Fibroblast of upper back skin (primary cell): ENCODE measurements around the gene TRIM24.
A peak's percentile ranks its signal among the peaks of the same experiment; 100 is the strongest.

Experiments used
- DNase-seq: peaks from one replicate; pipeline ENCODE4 v3.0.0-alpha.2; 2013

TRIM24 gene

DNA sequence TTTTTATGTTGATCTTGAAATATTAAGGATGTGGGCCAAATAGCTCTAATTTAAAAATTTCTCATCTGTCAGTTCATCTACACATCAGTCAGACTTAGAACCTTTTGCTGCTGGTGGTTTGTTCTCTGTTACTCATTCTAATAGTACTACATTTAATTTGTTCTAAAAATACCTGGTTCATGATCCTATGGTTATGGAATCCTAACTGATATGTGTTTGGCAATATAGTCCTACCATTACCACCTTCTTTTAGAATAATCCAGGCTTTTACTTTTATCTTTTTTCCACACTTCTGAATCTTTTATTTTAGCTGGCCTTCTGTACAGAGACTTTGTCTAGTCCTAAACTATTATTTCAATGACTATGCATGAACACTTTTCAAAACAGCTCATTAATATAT, 124.2 kb downstream of the TRIM24 start:
- no peak for DNase-seq

DNA sequence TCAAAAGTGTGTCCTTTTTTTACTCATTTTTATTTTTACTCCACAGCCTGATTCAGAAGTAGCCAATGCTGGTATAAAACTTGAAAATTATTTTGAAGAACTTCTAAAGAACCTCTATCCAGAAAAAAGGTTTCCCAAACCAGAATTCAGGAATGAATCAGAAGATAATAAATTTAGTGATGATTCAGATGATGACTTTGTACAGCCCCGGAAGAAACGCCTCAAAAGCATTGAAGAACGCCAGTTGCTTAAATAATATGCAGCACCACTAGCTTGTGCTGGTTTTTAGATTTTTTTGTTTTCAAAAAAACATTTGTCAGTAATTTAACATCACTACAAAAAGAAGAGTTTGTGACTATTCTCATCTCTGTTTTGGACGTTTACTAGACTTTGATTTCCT, 124.6 kb downstream of the TRIM24 start:
- DNase-seq: peak; percentile 6

DNA sequence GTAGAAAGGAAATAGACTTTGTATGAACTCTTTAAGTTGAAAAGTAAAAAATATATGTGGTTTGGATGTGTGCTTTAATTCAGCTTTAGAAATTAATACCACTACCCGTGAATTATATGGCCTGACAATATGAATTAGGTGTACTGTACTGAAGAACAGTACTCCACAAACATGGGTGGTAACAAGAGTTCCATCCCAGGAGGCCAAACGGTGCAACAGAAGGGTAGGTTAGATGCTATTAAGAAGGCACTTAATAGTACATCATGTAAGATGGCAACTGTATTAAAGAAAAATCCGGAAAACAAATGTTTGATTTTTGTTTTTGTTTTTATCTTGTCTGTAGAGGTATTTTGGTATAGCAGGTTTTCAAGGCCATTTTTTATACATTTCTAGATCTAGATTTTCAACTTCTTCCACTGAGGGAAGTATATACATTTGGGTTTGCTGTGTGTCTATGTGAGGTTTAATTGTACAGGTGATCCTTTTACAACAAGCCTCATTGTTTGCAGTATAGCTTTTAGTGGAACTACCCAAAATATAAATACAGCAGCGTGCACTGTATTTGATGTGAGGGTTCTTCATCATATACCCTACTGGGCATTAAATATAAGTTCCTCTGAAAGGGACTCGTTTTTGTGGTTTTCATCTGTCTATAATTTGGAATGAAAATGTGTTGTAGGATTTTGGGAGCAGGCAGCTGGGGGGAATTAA, 125.4 kb downstream of the TRIM24 start:
- no peak for DNase-seq

DNA sequence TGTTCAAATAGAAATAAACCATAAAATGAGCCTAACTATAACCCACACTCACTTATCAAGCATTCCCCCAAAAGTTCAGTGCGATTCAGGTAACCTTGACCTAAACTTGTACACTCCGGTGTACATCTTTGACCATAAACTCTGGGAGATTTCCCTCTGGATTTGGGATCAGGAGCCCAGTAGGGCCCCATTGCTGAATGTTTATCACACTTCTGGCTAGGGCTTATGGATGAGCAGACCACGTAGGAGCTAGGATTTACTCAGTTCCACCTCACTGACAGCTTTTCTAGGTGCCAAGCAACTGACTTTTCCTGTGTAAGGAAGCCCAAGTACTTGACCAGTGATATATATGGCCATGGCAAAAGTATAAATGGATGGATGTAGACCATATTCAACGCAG, 127.4 kb downstream of the TRIM24 start:
- no peak for DNase-seq

DNA sequence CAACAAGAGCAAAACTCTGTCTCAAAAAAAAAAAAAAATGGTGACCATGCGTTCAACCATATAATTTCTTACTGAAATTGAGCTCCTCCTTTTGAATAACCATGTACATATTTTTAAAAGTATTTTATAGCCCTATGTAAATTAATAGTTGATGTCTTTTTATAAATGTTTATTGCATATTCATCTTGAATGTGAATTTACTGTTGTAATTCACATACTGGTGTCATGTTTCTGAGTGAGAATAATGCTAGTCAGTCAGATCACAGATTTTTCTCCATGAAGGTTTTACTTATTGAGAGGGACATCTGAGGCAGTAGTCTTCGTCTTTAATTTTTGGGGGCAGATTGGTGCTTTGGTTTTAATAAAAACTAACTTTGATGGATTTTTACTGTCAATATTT, 128.9 kb downstream of the TRIM24 start:
- DNase-seq: no peak

DNA sequence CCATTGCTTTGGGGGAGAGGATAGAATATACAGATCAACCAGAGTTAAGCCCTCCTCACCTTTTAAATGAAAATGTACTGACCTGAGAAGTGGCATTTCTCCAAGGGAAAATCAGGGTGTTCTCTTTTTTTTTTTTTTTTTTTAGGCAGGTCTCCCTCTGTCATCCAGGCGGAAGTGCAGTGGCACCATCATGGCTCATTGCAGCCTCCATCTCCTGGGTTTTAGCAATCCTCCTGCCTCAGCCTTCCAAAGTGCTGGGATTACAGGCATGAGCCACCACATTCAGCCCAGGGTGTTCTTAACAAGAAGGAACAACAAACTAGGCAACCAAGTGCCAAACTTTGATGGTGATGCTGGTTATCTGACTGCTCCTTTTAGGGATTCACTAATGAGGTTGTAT, 130.1 kb downstream of the TRIM24 start:
- DNase-seq: no peak

DNA sequence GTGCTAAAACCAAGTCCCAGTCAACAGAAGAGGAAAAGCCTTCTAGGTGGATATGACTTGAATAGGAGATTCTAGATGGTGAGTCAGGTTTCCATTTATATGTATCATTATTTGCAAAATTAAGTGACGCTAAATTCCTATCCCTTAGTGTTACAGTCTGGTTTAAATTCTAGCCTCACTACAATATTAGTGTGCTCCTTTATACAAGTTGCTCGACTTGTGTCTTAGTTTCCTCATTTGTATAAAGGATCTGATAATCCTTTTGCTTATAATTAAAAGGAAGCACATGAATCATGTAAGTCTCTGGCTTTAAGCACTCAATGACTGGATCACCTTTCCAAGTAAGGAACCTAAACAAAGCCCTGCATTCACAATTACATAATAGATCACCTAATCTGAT, 135.4 kb downstream of the TRIM24 start:
- DNase-seq: no peak

DNA sequence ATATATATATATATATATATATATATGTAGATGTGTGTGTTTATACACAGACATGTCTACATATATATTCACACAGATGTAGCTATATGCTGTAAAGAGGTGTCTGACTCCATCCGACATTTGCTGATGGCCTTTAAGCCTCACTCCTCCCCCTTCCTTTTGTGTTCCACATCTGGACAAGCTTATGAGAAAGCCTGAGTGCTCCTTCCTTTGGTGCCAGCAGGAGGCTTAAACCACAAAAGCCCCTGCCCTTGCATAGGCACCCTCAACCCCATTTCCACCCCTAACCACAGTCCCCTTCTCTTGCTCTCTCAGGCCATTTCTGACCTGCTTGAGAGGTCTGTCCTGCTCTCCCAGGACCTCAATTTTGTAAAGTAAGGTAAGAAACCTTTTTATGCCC, 142.4 kb downstream of the TRIM24 start:
- no peak for DNase-seq

DNA sequence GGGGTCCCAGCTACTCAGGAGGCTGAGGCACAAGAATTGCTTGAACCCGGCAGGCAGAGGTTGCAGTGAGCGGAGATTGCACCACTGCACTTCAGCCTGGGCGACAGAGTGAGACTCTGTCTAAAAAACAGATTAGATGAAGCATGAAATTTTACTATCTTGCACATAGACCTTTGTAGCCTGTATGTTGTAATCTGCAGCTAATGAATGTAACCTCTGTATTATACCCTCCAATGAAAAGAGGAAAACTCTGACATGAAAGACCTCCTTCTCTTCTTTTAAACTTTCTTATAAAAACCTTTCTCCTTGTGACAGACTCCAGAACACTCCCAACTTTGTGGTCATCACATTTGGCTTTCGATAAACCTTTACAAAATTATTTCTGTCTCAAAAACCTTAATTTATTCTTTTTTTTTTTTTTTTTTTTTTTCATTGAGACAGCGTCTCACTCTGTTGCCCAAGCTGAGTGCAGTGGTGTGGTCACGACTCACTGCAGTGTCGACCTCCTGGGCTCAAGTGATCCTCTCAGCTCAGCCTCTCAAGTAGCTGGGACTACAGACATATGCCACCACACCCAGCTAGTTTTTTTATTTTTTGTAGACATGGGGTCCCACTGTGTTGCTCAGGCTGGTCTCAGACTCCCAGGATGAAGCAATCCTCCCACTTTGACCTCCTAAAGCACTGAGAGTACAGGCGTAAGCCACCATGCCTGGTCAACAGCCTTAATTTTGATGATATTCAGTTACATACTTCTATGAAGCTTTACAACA, 143.7 kb downstream of the TRIM24 start:
- DNase-seq: no peak

DNA sequence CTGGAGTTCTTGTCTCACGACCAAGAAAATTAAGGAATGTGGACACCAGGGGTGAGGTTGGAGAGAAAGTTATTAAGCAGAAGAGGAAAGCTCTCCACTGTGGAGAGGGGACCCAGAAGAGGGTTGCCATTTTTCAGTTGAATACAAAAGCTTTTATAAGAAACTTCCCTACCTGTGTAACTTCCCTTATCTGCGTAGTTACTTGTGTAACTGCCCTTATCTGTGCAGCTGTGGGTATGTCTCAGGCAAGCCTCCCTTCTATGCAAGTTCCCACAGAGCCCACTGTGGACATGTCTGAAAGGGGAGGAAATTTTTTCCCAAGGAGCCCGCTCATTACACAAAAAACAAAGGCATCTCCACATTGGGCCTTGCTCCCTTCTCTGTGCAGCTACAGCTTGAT, 146.2 kb downstream of the TRIM24 start:
- DNase-seq: no peak

DNA sequence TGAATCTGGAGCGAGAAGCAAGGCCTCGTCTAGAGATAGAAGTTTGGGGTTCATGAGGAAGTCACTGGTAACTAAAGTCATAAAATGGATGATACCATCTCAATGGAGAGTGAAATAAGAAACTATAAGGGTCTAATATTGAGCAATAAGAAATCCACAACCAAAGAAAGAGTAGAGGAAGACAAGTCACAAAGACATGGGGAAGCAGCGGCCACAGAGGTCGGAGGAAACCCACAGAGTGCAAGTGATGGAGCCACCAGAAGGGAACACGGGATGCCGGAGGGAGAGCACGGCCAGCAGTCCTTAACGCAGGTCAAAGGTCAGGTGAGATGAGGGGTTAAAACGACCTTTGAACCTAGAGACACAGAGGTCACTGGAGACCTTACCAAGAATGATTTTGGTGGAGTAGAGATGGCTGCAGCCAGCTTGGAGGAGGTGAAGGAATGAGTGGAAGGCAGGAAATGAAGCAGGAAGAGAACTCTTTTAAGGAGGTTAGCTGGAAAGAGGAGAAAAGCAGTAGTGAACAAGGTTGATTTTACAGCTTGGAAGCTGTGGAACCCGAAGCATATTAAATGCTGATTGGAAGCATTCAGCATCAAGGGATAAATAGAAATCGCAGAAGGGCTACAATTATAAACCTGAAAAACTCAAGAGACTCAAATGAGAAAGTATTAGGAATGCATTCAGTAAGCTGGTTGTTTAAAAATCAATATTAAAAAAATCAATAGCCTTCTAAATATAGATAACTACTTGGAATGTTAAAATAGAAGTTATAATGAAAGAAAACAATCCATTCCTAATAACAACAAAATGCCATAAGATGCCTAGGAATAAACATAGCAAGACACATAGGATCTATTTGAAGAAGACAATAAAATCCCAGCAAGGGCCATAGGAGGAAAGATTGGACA, 147.4 kb downstream of the TRIM24 start:
- DNase-seq: no peak

DNA sequence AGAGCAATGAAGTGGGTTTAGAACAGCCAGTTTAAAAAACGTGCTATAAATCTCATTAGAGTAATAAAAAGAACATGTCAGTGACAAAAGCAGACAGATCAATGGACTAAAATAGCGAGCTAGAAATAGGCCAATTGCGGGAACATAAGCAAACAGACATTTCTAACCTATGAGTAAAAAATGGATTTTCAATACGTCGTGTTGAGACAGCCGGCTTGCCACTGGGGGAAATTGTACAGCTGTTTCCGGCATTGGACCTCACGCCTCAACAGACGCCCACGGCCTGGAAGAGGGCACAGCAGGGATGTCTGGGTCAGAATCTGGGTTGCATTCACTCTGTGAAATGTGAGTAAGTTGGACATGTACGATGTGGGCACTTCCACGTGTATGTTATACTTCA, 148.2 kb downstream of the TRIM24 start:
- DNase-seq: peak; percentile 24

DNA sequence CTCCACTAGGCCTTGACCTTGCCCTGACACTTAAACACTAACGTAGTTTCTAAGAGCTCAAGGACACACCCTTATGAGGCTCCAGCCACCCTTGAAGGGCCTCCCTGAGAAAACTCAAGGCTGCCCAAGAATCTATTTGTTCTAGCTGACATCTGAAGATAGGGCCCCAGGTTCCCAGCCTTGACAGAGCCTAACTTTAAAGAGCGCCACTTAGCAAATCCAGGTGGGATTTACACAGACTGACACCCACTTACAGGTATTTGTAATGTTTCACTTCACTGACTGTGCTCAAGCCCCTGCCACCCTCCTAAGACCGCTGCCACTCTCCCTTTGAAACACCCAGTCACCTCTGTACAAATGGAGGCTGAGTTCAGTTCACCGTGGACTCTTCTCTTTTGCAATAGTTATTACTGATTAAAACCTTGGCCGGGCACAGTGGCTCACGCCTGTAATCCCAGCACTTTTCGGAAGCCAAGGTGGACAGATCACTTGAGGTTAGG, 150.7 kb downstream of the TRIM24 start:
- DNase-seq: no peak

DNA sequence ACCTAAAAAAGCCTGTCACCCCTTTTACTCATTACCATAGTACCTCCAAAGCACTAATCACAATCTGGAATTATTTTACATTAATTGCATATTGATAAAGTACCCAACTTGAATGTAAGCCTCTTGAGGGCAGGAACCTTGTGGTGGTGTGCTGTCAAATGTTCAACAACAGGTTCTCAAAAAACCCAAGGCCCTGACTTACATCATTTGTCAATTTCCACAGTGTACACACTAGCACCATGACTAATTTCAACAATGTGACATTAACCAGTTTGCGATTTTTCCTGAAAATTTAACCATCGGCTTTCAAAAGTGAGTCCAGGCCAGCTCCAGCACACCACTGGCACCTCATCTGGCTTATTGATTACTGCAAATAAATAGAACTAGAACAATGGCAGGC, 153.6 kb downstream of the TRIM24 start:
- no peak for DNase-seq

DNA sequence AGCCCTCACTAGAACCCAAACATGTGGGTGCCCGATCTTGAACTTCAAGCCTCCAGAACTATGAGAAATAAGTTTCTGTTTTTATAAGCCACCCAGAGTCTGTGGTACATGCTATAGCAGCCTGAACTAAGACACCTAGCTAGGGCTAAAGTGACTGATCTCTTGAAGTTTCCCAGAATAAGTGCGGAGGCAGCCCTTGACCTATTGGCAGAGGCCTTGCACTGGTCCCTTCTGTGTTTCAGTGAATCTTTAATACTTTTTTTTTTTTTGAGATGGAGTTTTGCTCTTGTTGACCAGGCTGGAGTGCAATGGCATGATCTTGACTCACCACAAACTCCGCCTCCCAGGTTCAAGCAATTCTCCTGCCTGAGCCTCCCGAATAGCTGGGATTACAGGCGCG, 156.0 kb downstream of the TRIM24 start:
- no peak for DNase-seq

DNA sequence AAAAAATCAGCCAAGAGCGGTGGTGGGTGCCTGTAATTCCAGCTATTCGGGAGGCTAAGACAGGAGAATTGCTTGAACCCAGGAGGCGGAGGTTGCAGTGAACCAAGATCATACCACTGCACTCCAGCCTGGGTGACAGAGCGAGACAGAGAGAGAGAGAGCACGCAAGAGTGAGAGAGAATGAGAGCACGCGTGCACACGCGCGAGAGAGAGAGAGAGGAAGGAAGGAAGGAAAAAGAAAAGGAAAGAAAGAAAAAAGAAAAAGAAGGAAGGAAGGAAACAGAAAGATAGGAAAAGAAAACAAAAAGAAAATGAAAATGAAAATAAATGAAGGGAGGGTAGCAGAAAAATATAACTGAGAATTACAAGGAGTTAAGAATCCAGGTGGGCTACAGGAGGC, 158.4 kb downstream of the TRIM24 start:
- DNase-seq: no peak

DNA sequence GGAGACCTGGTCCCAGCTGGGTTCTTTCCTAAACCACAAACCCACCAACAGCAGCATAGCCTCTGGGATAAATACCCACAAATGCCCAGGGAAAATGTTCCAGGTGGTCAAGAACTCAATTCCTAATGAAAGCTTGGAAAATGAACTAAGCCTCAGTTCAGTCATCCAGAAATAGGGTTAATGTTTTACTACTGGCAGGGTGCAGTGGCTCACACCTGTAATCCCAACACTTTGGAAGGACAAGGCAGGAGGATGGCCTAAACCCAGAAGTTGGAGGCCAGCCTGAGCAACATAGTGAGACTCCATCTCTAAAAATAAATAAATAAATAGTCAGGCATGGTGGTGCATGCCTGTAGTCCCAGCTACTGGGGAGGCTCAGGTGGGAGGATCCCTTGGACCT, 158.9 kb downstream of the TRIM24 start:
- no peak for DNase-seq

DNA sequence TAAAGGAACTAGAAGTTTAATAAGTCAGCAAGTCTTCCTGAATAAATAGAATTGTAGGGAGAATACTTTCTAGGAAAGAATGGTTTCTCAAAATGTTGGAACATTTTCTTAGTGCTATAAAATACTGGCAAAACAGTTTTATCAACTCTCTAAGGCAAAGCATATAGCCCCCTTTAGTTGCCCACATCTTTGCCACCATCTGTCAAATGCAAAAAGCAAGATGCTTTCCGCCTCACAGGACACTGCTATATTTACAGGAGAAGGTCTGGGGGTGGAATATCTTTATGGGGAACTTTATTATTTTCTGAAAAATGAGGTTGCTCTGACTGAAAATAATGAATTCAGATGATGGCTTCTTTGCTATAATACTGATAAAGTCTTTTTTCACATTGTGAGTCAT, 162.8 kb downstream of the TRIM24 start:
- DNase-seq: no peak

DNA sequence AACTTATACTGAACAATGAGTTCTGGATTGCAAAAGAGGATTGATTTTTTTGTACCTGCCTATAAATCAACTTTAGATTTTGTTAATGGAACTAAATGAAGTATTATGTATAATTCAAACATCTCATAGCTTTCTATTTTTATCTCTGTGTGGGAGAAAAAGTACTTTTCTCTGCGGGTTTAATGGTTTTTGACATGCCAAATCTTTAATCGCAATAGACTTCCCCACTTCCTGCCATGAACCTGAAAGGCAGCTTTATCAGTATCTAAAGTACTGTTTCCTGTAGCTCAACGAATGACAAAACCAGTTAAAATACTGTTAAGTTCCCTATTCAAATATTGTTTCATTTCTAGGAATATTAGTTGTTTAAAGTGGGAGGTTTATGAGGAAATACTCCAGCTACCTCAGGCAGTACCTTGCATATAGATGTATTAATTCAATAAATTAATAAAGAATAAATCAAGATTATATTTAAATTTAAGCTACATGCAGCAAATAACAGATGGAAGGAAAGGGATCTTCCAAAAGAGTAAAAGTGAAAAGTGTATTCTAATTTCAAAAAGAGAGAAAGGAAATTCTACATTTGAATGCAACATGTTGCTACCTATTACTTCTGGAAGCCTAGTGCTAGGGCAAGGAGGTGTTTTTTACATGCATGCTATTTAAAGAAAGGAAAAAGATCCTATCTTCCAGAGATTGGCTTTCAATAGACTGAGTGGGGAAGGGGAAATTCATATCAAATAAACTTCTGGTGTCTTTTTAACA, 165.2 kb downstream of the TRIM24 start:
- no peak for DNase-seq

DNA sequence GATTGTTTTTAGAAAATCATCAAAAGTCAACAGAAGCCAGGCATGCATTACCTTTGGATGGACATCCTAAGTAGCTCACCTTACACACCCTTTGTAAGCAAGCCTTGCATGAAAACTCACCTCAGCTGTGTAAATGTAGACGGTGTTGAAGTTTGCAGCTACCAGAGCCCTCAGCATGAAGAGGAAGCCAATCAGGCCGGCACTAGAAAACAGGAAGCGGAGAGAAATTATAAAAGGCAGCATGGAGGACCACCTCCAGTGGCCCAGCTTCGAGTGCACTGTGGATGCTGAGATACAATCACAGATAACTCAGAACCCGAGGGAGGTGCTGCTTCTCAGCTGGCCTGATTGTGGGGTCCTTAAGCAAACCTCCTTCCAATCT, 165.8 kb downstream of the TRIM24 start:
- no peak for DNase-seq

DNA sequence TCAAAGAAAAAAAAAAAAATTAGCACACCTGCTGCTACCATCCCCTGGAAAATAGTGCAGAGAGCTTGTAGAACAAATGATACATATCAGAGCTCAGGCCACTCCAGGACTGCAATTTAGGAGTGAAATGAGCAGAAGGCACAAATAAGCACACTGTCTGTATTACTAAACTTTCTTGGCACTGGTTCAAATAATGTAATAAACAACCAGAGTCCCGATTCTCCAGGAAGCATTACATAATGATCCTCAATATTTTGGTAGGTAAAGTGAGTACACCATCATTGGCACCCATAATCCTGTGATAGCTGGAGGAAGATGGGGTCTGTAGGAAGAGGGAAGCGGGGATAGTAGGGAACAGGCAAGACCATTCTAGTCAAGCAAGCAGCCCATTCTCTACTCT, 166.8 kb downstream of the TRIM24 start:
- DNase-seq: no peak

DNA sequence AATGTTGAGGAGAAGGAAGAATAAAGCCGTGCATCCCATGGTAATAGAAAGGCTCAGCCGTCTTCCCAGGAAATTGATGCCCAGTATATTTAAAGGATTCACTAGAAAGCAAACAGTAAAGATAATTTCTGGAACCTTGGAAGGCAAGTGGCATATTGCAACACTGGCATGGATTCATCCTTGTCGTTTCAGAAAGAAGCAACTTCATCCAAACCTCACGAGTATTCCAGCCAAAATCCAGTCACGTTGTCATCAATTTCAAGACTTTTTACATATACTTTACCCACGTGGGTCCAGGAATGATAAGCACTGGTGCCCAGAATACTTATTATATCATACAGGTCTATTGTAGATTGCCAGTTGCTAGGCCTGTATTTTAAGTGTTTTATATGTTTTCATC, 167.3 kb downstream of the TRIM24 start:
- no peak for DNase-seq
